ENCODE results near the gene IZUMO4.

The IZUMO4 gene

DNA sequence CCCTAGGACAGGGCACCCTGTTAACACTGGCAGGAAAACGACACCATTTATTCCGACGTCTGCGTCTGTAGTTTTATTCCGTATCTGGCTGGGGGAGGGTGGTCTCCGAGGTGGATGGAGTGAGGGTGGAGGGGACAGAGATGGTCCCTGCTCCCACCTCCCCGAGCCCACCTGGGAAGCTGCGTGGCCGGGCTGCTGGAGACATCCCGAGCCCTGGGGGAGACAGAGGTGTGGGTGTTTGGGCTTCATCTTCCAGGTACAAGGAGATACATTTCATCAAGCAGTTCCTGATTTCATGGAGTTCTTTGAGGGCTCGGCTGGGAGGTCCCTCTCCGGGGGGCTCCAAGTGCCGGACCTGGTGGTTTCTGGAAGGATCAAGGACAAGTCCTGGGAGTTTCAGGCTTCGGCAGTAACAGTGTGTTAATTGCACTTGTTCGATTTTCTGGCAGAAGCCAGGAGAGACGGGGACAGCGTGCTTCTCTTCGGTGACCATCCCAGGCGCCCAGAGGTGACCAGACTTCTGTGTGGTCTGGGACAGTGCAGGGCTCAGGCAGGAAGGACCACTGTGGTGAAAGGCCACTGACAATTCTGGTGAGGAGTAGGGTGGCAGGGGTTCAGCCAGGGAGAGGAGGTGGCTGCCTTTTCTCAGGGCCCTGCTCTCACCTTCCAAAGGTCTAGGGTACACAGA lies 25.6 kb upstream of the IZUMO4 start:
- Histone ChIP-seq H3K9me2 (replicated peaks; ENCODE audit: insufficient read depth, low read length) (no peaks in the 10 kb centered on the region), H3K4me3 (ENCODE audit: low read length) (no peak overlapping the region), H3K9me3 (replicated peaks; ENCODE audit: insufficient read depth, low read length) (no peaks in the 10 kb centered on the region), H3K9ac (ENCODE audit: low read length) (no peak overlapping the region), H3K4me1 (ENCODE audit: low read length) (no peaks in the 10 kb centered on the region), H3K4me2 (ENCODE audit: low read depth, low read length) (no peak overlapping the region), H3F3A (ENCODE audit: insufficient read depth, low read length) (peaks cover 53% of the 10 kb centered on the region), H4K20me1 (ENCODE audit: insufficient read depth, low read length) (peaks cover 18% of the 10 kb centered on the region), H3K36me3 (replicated peaks; ENCODE audit: insufficient read depth, low read length) (peaks cover 13% of the 10 kb centered on the region), H2AFZ (ENCODE audit: low read length) (no peak overlapping the region), H3K27ac (ENCODE audit: low read length) (no peak overlapping the region), H3K79me2 (ENCODE audit: low read length) (peaks cover 48% of the 10 kb centered on the region), H3K27me3 (replicated peaks; ENCODE audit: insufficient read depth, low read length) (no peaks in the 10 kb centered on the region)
- DNase-seq: no peak
- TF ChIP-seq CTCF (IDR thresholded peaks at IDR 0.05; ENCODE audit: low read length): no peak
- TF ChIP-seq EZH2phosphoT487 (IDR thresholded peaks at IDR 0.05; ENCODE audit: low read length): no peak
- no peak for TF ChIP-seq EZH2 (optimal IDR thresholded peaks at IDR 0.05; ENCODE audit: low read depth, low read length)

DNA sequence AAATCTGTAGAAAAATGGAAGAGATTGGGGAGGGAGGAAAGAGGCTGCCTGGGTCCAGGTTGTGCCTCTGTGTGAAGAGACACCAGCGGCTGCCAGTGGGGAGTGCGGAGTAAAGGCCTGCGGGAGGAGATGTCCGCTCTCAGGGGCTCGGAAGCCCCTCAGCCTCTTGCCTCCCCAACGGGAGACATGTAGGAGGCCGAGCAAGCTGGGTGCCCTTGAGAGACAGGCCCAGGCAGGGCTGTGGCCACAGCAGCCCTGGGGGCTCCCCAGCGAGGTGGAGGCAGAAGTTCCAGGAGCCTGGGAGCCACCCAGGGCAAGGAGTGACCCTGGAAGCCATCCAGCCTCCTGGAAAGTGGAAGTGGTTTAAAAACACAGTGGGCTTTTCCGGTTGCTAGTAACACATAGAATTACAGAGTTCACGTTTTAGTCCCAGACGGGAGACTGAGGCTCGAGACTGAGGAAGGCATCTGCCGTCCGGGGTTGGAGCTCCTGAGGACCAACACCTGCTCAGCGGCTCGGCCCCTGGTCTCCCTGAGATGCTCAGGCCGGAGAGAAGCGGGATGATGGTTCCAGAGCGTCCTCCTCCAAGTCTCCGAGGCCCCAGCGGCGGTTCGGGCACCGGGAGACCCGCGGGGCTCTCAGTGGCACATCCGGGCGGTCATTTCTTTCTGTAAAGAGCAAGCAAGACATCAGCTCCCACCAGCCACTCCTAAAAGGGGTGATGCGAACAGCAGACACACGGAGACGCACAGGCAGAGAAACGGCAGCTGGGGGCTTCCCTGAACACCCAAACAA lies 23.8 kb upstream of the IZUMO4 start:
- no peaks in the 10 kb centered on the region for H3K9me2 ChIP-seq (replicated peaks; ENCODE audit: insufficient read depth, low read length)
- no peak overlapping the region for H2AFZ ChIP-seq (ENCODE audit: low read length)
- H3K27me3 ChIP-seq (replicated peaks; ENCODE audit: insufficient read depth, low read length): no peaks in the 10 kb centered on the region
- DNase-seq: no peak
- H3K36me3 ChIP-seq (replicated peaks; ENCODE audit: insufficient read depth, low read length): peaks cover 25% of the 10 kb centered on the region
- no peak overlapping the region for H3K4me3 ChIP-seq (ENCODE audit: low read length)
- H3K9me3 ChIP-seq (replicated peaks; ENCODE audit: insufficient read depth, low read length): no peaks in the 10 kb centered on the region
- H3F3A ChIP-seq (ENCODE audit: insufficient read depth, low read length): peaks cover 56% of the 10 kb centered on the region
- no peak overlapping the region for H3K27ac ChIP-seq (ENCODE audit: low read length)
- no peaks in the 10 kb centered on the region for H3K4me1 ChIP-seq (ENCODE audit: low read length)
- TF ChIP-seq EZH2phosphoT487 (IDR thresholded peaks at IDR 0.05; ENCODE audit: low read length) (no peak), EZH2 (optimal IDR thresholded peaks at IDR 0.05; ENCODE audit: low read depth, low read length) (no peak), CTCF (IDR thresholded peaks at IDR 0.05; ENCODE audit: low read length) (no peak)
- peaks cover 25% of the 10 kb centered on the region for H4K20me1 ChIP-seq (ENCODE audit: insufficient read depth, low read length)
- no peak overlapping the region for H3K4me2 ChIP-seq (ENCODE audit: low read depth, low read length)
- H3K9ac ChIP-seq (ENCODE audit: low read length): no peak overlapping the region
- H3K79me2 ChIP-seq (ENCODE audit: low read length): peaks cover 66% of the 10 kb centered on the region

- Histone ChIP-seq H3F3A (ENCODE audit: insufficient read depth, low read length) (peaks cover 38% of the 10 kb centered on the region), H3K4me1 (ENCODE audit: low read length) (peaks cover 3% of the 10 kb centered on the region; the same call in 1 of the 2 replicates), H3K4me3 (ENCODE audit: low read length) (no peak overlapping the region), H2AFZ (ENCODE audit: low read length) (no peak overlapping the region), H3K36me3 (replicated peaks; ENCODE audit: insufficient read depth, low read length) (peaks cover 50% of the 10 kb centered on the region), H3K9ac (ENCODE audit: low read length) (no peak overlapping the region), H3K9me2 (replicated peaks; ENCODE audit: insufficient read depth, low read length) (no peaks in the 10 kb centered on the region), H3K4me2 (ENCODE audit: low read depth, low read length) (no peak overlapping the region), H4K20me1 (ENCODE audit: insufficient read depth, low read length) (peaks cover 49% of the 10 kb centered on the region), H3K79me2 (ENCODE audit: low read length) (peaks cover 95% of the 10 kb centered on the region), H3K27me3 (replicated peaks; ENCODE audit: insufficient read depth, low read length) (no peaks in the 10 kb centered on the region), H3K9me3 (replicated peaks; ENCODE audit: insufficient read depth, low read length) (no peaks in the 10 kb centered on the region), H3K27ac (ENCODE audit: low read length) (no peak overlapping the region)
- TF ChIP-seq EZH2phosphoT487 (IDR thresholded peaks at IDR 0.05; ENCODE audit: low read length) (no peak), EZH2 (optimal IDR thresholded peaks at IDR 0.05; ENCODE audit: low read depth, low read length) (no peak), CTCF (IDR thresholded peaks at IDR 0.05; ENCODE audit: low read length) (no peak)
- no peak for DNase-seq
These were observed 20.2 kb upstream of the IZUMO4 start for GRCh38 chr19:2076526-2076944.
